Cardiac septum (tissue), 1 donor: ENCODE measurements around the gene CCDC85C. TPM values are rescaled to one million over a fixed set of nuclear protein-coding genes. Genes with fewer than 3 reads are reported as not detected.

Experiments
- DNase-seq: peaks from one replicate; pipeline ENCODE4 v3.0.0-alpha.2; 2020; ENCODE audit warnings: low spot score
- intact Hi-C: fragments of 100-400 bp; cut with DNase I; formaldehyde crosslinking; loops from one replicate; pipeline ENCODE4 v1.14.0; 2022
- total RNA-seq: library from RNA; stranded (reverse); fragmentation: NEBNext Ultra II Directional; extraction: Animal tissue kit (Norgen Biotek cat#: 25700); gene quantifications from one replicate; pipeline ENCODE4 v1.2.1, GENCODE V29; 2021
- donor health status: DM: no; HTN: no; CAD: no.

The CCDC85C gene
- total RNA-seq, 1 donor from 2014 or later: 21.4 TPM

DNA sequence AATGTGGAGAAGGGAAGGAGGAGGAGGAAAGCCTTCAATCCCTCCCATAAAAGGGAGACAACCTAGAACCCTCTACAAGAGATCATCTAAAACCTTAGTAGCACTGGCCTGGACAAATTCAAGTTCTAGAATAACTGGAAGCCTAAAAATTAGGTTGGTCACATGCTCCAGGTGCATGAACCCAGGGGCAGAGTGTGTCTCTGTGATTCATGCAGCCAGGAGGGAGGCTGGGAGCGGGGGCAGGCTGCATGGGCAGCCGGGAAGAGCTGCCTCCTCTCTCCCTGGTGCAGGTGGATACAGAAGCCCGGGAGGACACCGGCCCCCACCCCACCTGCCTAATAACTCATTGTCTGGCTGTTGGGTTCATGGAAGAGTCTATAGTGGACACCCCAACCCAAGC, 38.6 kb downstream of the CCDC85C start:
- DNase-seq: no peak
- intact Hi-C loops: no loop called here

DNA sequence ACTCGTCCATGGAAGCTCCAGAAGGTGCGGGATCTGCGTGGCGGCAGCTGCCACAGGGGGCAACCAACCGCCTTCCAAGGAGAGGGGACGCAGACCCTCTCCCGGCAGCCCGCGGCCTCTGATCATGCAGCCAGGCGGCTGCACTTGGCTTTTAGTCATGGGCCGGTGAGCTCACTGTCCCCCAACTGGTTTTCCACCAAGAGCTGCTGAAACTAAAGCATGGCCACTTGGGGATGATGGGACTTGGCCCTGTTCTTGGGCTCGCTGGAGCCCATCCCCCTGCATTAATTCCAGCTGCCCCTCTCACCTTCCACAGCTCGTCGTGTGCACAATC, 39.1 kb downstream of the CCDC85C start:
- no peak for DNase-seq
- intact Hi-C loops: loop anchor here (5.0 kb wide), 1 partner anchor 37 kb away; the partner anchor contains the start of gene CCDC85C

GRCh38 chr14:99564256-99564925, 39.6 kb downstream of the CCDC85C start:
- intact Hi-C loops: loop anchor here (5.0 kb wide), 1 partner anchor 38 kb away; the partner anchor contains the start of gene CCDC85C
- no peak for DNase-seq

DNA sequence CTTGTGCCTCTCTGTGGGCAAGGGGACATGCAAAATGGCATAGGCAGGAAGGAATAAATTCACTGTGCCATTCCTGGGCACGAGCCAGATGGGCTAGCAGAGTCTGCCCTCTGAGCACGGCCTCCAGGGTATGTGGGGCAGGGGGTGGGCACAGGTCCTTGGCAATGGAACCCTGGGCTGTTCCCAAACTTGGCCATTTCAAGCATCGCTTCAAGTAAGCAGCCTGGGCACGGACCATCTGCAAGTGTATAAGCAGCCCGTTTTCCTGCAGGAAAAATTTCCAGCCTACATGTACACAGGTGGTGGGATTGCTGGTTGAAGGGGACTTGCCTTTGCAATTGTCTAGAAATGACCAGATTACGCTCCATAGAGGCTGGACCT, 40.3 kb downstream of the CCDC85C start:
- intact Hi-C loops: loop anchor here (5.0 kb wide), 1 partner anchor 39 kb away; the partner anchor contains the start of gene CCDC85C
- no peak for DNase-seq

DNA sequence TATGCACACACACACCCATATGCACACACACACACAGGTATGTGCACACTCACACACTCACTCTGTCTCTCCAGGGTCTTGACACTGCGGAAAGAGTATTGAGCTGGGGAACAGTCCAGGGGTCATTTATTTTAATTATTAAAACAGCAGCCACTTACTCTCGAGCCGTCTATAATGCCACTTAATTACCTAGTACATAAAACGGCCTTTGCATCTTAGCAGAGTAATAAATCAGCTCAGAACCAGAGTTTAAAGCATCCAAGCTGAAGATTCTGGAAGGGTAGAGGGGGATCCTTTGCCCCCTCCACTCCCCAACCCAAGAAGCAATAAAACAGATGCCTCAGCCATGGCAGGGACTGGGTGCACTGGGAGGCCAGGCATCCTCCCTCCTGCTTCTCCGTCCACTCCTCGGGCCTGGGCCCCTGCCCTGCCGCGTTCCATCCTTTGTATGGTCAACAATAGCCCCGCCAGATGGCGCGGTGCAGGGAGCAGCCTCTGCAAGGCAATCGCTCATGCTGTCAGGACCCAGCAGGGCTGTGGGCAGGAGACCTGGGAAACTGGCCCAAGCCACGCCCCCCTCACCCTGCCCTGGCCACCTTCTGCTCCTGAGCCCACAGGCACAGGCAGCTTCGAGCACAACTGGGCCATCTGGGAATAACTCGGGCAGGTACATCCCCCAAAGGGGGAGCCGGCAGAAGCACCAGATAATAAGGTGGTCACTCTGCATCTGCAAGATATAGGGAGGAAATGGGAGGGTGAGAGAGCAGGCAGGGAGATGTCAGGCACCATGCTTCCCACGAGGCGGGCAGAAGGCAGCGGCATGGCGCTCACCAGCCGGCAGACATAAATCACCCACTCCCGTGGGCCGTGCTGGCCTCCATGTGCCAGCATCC, 40.9 kb downstream of the CCDC85C start:
- intact Hi-C loops: loop anchor here (5.0 kb wide), 1 partner anchor 39 kb away; the partner anchor contains the start of gene CCDC85C
- DNase-seq: peak; percentile 87

GRCh38 chr14:99561864-99562263, 42.1 kb downstream of the CCDC85C start:
- DNase-seq: no peak
- intact Hi-C loops: loop anchor here (5.0 kb wide), 1 partner anchor 40 kb away; the partner anchor contains the start of gene CCDC85C

DNA sequence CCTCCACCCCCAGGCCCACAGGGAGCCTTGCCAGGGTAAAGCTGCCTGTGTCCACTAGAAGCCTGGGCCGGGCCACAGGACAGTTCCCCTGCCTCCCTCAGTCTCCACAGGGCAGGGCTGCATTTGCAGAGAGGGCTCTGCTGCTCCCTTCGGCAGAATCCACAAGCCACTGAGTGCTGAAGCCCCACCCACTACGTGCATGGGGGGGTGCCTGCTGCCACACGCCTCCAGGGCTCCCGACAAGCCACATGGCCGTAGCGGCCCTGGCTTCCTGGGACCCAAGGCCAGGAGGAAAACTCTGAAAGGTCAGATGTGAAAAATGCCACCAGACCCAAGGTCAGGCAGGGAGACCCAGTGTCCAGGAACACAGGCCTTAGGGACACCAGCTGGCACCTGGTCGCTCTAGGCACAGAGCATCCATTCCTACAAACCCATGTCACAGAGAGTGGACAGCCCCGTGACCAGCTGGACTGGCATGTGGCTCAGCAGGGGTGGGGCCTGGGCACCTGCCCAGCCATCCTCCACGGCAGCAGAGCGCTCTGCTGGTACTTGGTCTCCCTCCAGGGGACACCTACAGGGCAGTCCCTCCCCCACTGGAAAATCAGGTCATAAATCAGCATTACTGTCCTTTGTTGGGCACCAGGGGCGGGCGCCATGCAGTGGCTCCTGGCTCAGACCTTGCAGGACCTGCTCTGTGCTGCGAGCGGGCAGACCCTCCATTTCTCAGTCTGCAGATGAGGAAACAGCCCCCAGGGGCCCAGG, 42.9 kb downstream of the CCDC85C start:
- DNase-seq: no peak

GRCh38 chr14:99560403-99560802, 43.6 kb downstream of the CCDC85C start:
- no peak for DNase-seq
- intact Hi-C loops: loop anchor here (5.0 kb wide), 1 partner anchor 42 kb away; the partner anchor contains the start of gene CCDC85C

More for the DNA sequence above, 42.9 kb downstream of the CCDC85C start:
- intact Hi-C loops: loop anchor here (5.0 kb wide), 1 partner anchor 41 kb away; the partner anchor contains the start of gene CCDC85C

DNA sequence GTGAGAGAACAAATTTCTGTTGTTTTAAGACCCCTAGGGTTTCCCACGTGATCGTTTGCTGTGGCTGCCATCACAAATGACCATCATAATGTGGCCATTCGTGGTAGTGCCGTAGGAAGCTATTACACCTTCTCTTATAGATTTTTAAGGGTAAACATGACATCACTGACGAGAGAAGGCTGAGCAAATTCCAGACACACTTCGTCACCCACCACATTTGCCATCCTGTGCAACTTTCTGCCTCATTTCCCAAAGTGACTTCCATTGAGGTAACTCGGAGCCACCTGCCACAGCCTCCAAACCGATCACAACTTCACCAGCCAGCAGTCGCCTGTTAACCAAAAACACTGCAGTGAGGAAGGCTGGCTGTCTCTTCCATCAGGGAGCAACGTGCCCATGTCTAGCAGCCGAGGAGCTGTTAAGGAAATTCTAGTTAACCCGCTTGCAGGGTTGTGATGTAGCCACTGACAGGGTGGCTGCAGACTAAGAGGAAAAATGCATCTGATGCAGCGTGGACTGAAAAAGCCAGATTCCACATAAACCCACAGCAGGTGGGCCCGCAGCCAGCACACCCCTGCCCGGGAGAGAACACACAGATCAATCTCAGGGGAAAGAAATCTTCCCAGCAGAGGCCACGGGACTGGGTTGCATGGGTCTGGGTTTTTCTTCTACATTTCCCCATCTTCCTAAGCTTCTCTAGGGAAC, 44.6 kb downstream of the CCDC85C start:
- no peak for DNase-seq

DNA sequence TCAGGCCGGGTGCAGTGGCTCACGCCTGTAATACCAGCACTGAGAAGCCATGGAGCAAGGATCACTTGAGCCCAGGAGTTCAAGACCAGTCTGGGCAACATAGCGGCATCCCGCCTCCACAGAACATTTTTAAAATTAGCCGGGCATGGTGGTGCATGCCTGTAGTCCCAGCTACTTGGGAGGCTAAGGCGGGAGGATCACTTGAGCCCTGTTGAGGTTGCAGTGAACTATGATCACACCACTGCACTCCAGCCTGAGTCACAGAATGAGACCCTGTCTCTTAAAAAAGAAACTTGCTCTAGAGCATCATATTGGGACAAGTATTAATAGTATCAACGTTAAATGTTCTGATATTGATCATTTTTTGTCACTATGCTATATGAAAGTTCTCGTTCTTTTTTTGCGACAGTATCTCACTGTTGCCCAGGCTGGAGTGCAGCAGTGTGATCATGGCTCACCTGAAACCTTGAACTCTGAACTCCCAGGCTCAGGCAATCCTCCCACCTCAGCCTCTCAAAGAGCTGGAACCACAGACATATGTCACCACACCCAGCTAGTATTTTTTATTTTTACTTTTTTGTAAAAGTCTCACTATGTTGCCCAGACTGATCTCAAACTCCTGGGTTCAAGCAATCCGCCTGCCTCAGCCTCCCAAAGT, 47.7 kb downstream of the CCDC85C start:
- no peak for DNase-seq
- intact Hi-C loops: no loop called here

More for the DNA sequence above, 44.6 kb downstream of the CCDC85C start:
- intact Hi-C loops: no loop called here

DNA sequence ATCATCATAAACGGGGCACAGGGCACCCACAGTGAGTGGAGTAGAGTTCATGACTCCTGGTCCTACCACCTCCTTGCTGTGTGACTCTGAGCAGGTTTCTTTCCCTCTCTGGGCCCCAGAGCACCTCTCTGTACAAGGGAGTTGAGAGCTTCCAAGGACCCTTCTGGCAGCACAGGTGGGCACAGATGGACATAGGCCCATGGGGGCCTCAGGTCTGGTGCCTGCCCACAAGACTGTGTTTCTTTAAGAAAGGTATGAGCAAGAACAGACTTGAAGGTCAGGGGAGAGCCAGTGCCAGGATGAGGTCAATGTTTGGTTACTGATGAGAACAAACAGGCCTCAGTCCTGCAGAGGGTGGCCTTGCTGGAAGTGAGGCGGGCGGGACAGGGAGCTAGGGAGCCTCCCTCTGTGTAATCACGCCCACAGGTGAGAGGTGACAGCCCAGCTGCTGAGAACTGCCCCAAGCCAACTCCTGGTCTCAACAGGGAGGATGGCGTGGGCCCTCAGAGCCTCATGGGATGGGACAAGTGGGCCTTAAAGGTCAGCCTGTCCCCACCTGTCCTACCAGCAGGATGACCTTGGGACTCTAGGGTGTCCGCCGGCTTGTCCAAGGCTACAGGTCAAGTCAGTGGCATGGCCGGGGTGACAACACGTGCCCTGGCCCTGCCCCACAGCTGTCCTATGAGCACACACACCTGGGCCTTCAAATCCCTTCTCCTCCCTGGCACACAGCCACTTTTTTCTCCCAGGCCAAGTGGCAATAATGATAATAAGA, 49.1 kb downstream of the CCDC85C start:
- intact Hi-C loops: no loop called here

DNA sequence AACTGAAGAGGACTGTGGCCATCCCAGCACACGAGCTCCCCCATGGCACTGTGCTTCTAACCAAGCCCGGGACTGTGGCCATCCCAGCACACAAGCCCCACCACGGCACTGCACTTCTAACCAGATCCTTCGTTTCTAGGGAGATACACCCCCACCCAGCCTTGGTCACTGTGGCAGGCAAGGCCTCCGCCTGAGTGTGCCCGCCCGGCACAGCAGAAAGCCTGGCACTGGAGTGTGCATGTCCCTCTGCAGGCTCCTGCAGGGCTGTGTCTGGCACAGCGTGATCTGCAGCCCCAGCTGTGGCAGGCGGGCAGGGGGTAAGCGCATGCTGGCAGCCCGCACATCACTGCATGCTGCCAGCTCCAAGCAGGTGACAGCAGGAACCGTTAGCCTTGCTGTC, 49.8 kb downstream of the CCDC85C start:
- no peak for DNase-seq
- intact Hi-C loops: no loop called here

More for the DNA sequence above, 49.1 kb downstream of the CCDC85C start:
- no peak for DNase-seq

DNA sequence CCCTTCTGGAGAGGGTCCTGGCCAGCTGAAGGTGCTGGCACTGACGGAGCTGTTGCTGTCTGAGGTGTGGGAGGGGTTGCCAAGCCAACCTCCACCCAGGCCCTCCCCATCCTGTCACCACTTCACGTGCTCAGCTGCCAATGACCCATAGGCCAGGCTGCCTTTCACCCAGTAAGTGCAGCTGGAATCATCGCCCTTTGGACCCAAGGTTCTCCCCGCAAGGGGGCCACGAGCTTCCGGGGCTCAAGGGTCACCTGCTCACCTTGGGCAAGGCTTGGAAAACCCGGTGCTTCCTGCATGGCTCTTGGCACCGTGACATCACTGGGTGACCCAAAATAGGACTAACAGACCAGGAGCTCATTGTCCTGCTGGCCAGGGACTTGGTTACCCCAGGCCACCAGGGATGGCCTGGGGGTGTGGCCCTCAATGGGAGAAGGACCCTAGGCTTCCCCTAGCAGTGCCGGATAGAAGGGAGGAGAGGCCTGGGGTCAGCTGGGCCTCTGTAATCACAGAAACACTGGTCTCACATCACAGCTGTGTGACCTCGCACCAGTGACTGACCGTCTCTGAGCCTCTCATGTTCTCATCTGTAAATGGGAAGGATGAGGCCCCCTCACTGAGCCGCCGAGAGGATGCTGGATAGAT, 51.3 kb downstream of the CCDC85C start:
- intact Hi-C loops: no loop called here
- DNase-seq: no peak

DNA sequence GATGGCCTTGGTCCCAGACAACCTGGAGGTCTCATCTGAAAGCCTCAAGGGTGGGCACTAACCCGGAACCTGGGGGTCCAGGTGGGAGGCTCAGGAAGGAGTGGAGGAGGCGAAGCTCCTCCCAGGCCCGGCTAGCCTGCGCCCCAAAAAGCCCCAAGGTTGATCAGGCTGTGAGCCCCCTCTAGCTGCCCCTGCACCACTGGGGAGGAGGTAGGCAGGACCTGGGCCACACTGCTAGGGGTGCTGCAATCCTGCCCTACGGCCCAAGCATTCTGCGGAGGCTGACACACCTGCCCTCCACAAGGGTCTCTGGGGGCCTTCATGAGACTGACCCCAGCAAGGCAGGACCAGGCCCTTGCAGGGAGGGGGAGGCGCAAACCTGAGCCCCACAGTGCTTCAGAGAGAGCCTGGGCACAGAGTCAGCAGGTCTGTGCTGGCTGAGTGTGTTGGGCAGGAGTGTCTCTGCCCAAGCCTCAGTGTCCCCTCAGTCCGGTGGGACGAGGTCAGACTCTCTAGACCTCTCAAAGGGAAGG, 51.9 kb downstream of the CCDC85C start:
- intact Hi-C loops: no loop called here
- no peak for DNase-seq

DNA sequence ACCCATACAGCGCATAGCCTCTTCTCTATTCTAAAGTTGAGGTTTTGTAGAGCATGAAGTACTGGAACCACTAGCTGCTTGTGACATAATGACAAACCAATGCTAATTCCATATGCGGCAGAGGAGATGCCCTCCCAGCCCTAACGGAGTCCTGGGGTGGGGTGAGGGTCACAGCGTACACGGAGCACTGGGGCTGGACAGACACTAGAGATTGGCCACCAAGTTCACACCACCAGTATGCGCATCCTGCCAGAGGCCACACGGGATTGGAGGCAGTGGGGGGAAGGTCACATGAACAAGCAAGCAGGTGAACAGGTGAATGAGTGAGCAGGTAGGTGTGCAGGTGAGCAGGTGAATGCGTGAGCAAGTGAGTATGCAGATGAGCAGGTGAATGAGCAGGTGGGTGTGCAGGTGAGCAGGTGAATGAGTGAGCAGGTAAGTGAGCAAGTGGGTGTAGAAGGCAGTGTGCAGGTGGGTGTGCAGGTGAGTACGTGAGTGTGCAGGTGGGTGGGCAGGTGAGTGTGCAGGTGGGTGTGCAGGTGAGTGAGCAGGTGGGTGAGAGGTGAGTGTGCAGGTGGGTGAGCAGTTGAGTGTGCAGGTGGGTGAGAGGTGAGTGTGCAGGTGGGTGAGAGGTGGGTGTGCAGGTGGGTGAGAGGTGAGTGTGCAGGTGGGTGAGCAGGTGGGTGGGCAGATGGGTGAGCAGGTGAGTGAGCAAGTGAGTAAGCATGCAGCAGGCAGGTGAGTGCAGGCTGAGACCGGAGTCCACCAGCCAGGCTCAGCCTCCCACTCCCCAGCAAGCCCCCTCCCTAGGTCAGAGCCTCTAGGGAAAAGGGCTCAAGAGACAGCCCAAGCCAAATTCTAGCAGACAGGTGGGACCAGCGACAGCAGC, 52.7 kb downstream of the CCDC85C start:
- no peak for DNase-seq
- intact Hi-C loops: no loop called here

DNA sequence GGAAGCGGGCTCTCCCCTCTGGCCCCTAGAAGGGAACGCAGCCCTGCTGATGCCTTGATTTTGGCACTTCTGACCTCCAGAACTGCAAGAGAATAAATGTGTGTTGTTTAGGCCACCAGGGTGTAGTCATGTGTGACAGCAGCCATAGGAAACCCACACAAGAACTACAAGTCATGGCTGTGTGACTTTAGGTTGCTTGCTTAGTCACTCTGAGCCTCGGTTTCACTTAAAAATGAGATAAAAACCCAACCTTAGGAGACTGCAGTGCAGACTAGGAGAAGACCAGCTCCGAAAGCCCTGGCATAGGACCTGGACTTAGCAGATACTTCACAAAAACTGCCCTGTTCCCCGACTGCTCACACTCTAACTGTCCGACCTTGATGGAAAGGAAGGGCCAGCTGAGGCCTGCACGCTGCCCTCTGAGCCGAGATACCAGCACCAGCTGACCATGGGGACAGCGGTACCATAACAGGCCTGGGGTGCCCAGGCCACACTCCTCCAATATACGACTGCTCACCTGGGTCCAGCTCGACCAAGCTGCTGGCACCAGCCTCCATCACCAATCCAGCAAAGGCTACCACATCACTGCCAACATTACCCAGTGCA, 53.5 kb downstream of the CCDC85C start:
- no peak for DNase-seq
- intact Hi-C loops: no loop called here
